CD4-positive, alpha-beta T cell treated with Interleukin-12 subunit alpha and Interleukin-12 subunit beta, for 1 hour (primary cell): ENCODE data around the gene RPL7A.
"Not testable (repeated sequence)": the region's sequence is repeated elsewhere in the genome, so short reads cannot be mapped to it uniquely, and the experiment has no call there.

Source experiments
- DNase-seq: peaks from one replicate; pipeline ENCODE4 v3.0.0-alpha.2; 2020

The RPL7A gene

GRCh38 chr9:133347985-133348717, at the start of gene RPL7A, which contains the start of gene MED22:
Gene RPL7A (plus strand): TSS chr9:133348218. CDS start chr9:133348244, 26 bp downstream.
Gene MED22 (minus strand): TSS chr9:133348131. CDS start chr9:133346662, 1,469 bp downstream.
- peak; percentile 95 for DNase-seq

GRCh38 chr9:133299996-133300395, 48.0 kb upstream of the RPL7A start:
- DNase-seq: not testable (repeated sequence)

GRCh38 chr9:133301253-133302230, 46.5 kb upstream of the RPL7A start:
- DNase-seq: no peak

GRCh38 chr9:133303266-133304157, 44.5 kb upstream of the RPL7A start:
- no peak for DNase-seq

- DNase-seq: no peak
Observed at GRCh38 chr9:133304158-133304470, 43.9 kb upstream of the RPL7A start.

- DNase-seq: no peak
Observed at GRCh38 chr9:133304477-133305377, 43.3 kb upstream of the RPL7A start.

GRCh38 chr9:133305731-133306130, 42.3 kb upstream of the RPL7A start:
- DNase-seq: no peak

- DNase-seq: no peak
Observed at GRCh38 chr9:133306242-133307204, 41.5 kb upstream of the RPL7A start.

- no peak for DNase-seq
Observed at GRCh38 chr9:133307301-133307700, 40.7 kb upstream of the RPL7A start.

- DNase-seq: no peak
Observed at GRCh38 chr9:133309608-133310007, 38.4 kb upstream of the RPL7A start.

- no peak for DNase-seq
Observed at GRCh38 chr9:133315997-133316396, 32.0 kb upstream of the RPL7A start.

GRCh38 chr9:133317551-133317950, 30.5 kb upstream of the RPL7A start:
- DNase-seq: not testable (repeated sequence)

GRCh38 chr9:133320421-133320881, 27.6 kb upstream of the RPL7A start:
- no peak for DNase-seq

- no peak for DNase-seq
Observed at GRCh38 chr9:133321411-133321935, 26.5 kb upstream of the RPL7A start.

GRCh38 chr9:133322701-133323100, 25.3 kb upstream of the RPL7A start:
- DNase-seq: no peak

- no peak for DNase-seq
Observed at GRCh38 chr9:133323211-133323610, 24.8 kb upstream of the RPL7A start.

- DNase-seq: no peak
Observed at GRCh38 chr9:133323991-133324703, 23.9 kb upstream of the RPL7A start.

GRCh38 chr9:133327021-133327420, 21.0 kb upstream of the RPL7A start:
- not testable (repeated sequence) for DNase-seq

GRCh38 chr9:133327834-133328484, 20.1 kb upstream of the RPL7A start:
- no peak for DNase-seq
